Heart left ventricle (tissue), 16 donors: ENCODE data around the gene DLGAP4. TPM values are rescaled to one million over a fixed set of nuclear protein-coding genes. Genes with fewer than 3 reads are reported as not detected.

ENCODE experiments used
- ATAC-seq, 4 donors: fragments of 200-7000 bp; cut with Tn5 transposase; one replicate each; pipeline ENCODE4 v1.9.1; 2020 to 2022; ENCODE audit warnings: moderate library complexity in 4 of 4, mild to moderate bottlenecking in 3 of 4, moderate number of reproducible peaks in 1 of 4
- DNase-seq, 5 donors: peaks; one replicate each; pipeline ENCODE4 v3.0.0-alpha.2; 2020
- H3K27ac ChIP-seq, 12 donors: fragments of 200-600 bp; sonication (generic) in 4 of 12; one replicate each; pipeline versions ENCODE4 v1.5.0 to v1.8.0; 2016 to 2022; ENCODE audit warnings: mild to moderate bottlenecking in 2 of 12
- H3K27me3 ChIP-seq, 9 donors: fragments of 200-600 bp; sonication (generic) in 2 of 9; one replicate each; pipeline versions ENCODE4 v1.5.1 to v1.8.0; 2016 to 2022; ENCODE audit warnings: mild to moderate bottlenecking in 3 of 9
- H3K36me3 ChIP-seq, 9 donors: fragments of 200-600 bp; sonication (generic) in 2 of 9; one replicate each; pipeline versions ENCODE4 v1.5.0 to v1.8.0; 2018 to 2022; ENCODE audit warnings: mild to moderate bottlenecking in 2 of 9
- H3K4me1 ChIP-seq, 12 donors: fragments of 200-600 bp; sonication (generic) in 4 of 12; one replicate each; pipeline versions ENCODE4 v1.5.0 to v1.8.0; 2016 to 2022; ENCODE audit warnings: mild to moderate bottlenecking in 3 of 12
- H3K4me3 ChIP-seq, 12 donors: fragments of 200-600 bp; sonication (generic) in 4 of 12; one replicate each; pipeline versions ENCODE4 v1.5.0 to v1.8.0; 2017 to 2022; ENCODE audit warnings: mild to moderate bottlenecking in 9 of 12, moderate library complexity in 4 of 12
- H3K9me3 ChIP-seq, 12 donors: fragments of 200-600 bp; sonication (generic) in 4 of 12; one replicate each; pipeline versions ENCODE4 v1.5.0 to v1.8.0; 2016 to 2022; ENCODE audit warnings: mild to moderate bottlenecking in 1 of 12
- POLR2A ChIP-seq, 2 donors: fragments of 450-650 bp; IDR thresholded peaks; one replicate each; pipeline ENCODE4 v1.6.1; 2017; ENCODE audit warnings: antibody characterized with exemption in 2 of 2, mild to moderate bottlenecking in 2 of 2, moderate library complexity in 2 of 2
- WGBS, 4 donors: extraction: QIAGEN DNeasy Blood & Tissue Kit in 2 of 4; methylation state at CpG; one replicate each; pipeline versions ENCODE4 v1.1.5 to v1.1.7; 2013 to 2018; 5-methylcytosine and 5-hydroxymethylcytosine counted together
- intact Hi-C, 10 donors: fragments of 100-400 bp; cut with DNase I; formaldehyde crosslinking; loops; one replicate each; pipeline versions ENCODE4 v1.11.1 to v1.14.2; 2022
- polyA plus RNA-seq, 2 donors: library from polyadenylated mRNA; stranded (reverse); fragments of 200-250 nt; gene quantifications; one replicate each; pipeline ENCODE4 v1.2.3, GENCODE V29; 2013
- total RNA-seq, 9 donors: library from RNA; depleted of rRNA in 2 of 9; stranded (reverse); fragments of >200 nt in 2 of 9; fragmentation: NEBNext Ultra II Directional in 3 of 9; extraction: Animal tissue kit (Norgen Biotek cat#: 25700) in 3 of 9; gene quantifications; one replicate each; pipeline versions ENCODE4 v1.1.0 to v1.2.4, GENCODE V29; 2016 to 2023
- TF ChIP-seq, protein P1 (sequence below), 12 donors: fragments of 200-600 bp; sonication (generic) in 4 of 12; IDR thresholded peaks; one replicate each; pipeline versions ENCODE4 v1.5.0 to v1.8.0; 2018 to 2022; ENCODE audit warnings: antibody characterized with exemption in 12 of 12, mild to moderate bottlenecking in 5 of 12
- donor health status: ischemic (EF 13 %, LVEDD 7.1; RV severe dilation, severe dysfunction).
- donor health status: healthy with polysubstance abuse.
- donor health status: DM: no; HTN: yes; CAD: no.
- donor health status: DM: no; HTN: no; CAD: no.
- donor health status: ischemic (EF 25% LVEDD 6.9; RV normal size, moderate dysfunction).
- donor health status: ischemic (EF 25% LVEDD 5.7; RV mildly dilated, moderate dysfunction).
- donor health status: healthy.
- donor health status: DM: yes; HTN: yes; CAD: no.
- donor health status: ischemic (EF 35%, LVEDD 5.7; RV mildly dilated, moderate dysfunction).
- donor health status: nonischemic (EF 11% LVEDD 7.7; RV severe dilation, severe dysfunction).
- donor health status: DM: yes; HTN: yes; CAD: no.
- donor health status: PGD.
- donor health status: ischemic (EF 29% LVEDD 5.4; RV normal size, mild dysfunction).
- donor health status: nonischemic (EF 23%, LVEDD 6.1; RV moderate dilation, normal function).

The DLGAP4 gene
- total and polyA plus RNA-seq, 11 donors: 25.6 to 76.7 (median 55.1) TPM

DNA sequence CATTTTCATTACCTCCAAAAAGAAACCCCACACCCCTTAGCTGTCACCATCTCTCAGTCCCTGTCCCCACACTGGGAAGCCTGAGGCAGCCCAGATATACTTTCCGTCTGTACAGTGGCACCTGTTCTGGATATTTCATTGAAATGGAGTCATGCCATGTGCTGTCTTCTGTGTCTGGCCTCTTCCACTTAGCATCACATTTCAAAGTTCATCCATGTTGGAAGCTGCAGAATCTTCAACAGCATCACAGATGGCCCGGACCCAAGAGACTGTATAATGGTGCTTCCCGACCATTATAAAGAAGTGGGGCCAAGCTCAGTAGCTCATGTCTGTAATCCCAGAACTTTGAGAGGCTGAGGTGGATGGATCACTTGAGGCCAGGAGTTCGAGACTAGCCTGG, 58.4 kb downstream of the DLGAP4 start:
- H3K36me3 ChIP-seq: no peaks in the 10 kb centered on the region
- 71 to 78% (median 73%) methylated on average over 4 of the region's 4 CpGs for WGBS, 4 donors
- H3K9me3 ChIP-seq: no peaks in the 10 kb centered on the region
- ATAC-seq (no peak), DNase-seq (no peak)
- H3K27me3 ChIP-seq: peaks cover 0 to 44% (median 2%) of the 10 kb centered on the region in 9 donors
- intact Hi-C loops: no loop called here
- no peak for TF ChIP-seq POLR2A (IDR thresholded peaks at IDR 0.05)
- TF ChIP-seq, protein P1, sequence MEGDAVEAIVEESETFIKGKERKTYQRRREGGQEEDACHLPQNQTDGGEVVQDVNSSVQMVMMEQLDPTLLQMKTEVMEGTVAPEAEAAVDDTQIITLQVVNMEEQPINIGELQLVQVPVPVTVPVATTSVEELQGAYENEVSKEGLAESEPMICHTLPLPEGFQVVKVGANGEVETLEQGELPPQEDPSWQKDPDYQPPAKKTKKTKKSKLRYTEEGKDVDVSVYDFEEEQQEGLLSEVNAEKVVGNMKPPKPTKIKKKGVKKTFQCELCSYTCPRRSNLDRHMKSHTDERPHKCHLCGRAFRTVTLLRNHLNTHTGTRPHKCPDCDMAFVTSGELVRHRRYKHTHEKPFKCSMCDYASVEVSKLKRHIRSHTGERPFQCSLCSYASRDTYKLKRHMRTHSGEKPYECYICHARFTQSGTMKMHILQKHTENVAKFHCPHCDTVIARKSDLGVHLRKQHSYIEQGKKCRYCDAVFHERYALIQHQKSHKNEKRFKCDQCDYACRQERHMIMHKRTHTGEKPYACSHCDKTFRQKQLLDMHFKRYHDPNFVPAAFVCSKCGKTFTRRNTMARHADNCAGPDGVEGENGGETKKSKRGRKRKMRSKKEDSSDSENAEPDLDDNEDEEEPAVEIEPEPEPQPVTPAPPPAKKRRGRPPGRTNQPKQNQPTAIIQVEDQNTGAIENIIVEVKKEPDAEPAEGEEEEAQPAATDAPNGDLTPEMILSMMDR (IDR thresholded peaks at IDR 0.05): no peak
- H3K4me3 ChIP-seq: no peak overlapping the region
- H3K4me1 ChIP-seq: no peaks in the 10 kb centered on the region
- H3K27ac ChIP-seq: no peak overlapping the region

DNA sequence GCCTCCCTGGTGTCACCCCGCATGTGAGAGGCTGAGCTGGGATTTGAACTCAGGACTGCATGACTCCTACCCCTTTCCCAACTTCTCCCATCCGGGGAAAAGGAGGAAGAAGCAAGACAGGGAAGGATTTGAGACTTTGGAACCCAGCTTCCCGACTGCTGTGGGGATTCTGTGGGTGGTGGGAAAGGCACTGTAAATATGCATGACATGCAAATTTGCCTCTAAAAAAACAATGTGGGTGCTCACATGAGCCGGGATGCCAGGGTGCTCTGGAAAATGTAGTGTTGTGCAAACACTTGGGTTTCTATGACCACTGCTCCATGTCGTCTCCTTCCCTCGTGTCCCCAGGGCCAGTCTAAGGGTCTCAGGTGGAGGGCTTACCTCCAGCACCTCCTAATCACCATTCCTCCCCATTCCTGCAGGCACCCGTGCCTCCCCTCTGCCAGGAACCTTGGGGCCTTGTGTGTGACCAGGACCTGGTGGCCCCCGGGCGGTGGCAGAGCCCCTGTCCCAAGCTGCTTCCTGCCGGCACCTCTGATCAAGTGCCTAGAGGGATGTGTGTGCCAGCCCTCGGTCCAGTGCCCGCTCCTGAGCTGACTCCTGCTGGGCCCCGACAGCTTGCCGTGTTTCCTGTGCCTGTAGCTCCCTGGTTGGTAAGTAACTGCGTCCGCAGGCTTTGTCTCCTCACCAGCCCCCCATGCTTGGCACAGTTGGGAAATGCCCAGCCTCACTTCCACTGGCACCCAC, 60.7 kb downstream of the DLGAP4 start:
- no peak overlapping the region for H3K27ac ChIP-seq

DNA sequence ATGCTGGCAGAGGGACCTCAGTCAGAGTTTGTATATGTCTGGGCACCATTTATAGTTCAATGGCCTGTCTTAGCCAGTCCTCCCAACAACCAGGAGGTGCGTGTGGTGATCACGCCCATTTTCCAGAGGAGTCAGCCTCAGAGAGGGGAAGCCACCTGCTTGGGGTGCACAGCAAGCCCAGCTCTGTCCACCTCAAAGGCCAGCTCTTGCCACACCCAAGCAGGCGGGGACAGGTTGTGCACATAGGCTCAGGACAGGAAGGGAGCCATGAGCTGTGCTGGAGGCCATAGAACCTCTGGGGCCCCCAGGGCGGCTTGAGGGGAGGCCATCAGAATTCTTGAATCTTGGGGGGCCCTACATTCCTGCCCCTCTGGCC, 61.2 kb downstream of the DLGAP4 start:
- 72 to 94% (median 88%) methylated on average over 2 to 4 of the region's 4 CpGs for WGBS, 4 donors
- DNase-seq (no peak), ATAC-seq (no peak)
- no peaks in the 10 kb centered on the region for H3K4me1 ChIP-seq
- peaks cover 0 to 32% (median 2%) of the 10 kb centered on the region in 9 donors for H3K27me3 ChIP-seq
- intact Hi-C loops: no loop called here
- H3K9me3 ChIP-seq: no peaks in the 10 kb centered on the region
- H3K36me3 ChIP-seq: no peaks in the 10 kb centered on the region
- no peak overlapping the region for H3K27ac ChIP-seq
- TF ChIP-seq POLR2A (IDR thresholded peaks at IDR 0.05): no peak
- TF ChIP-seq, protein P1 (IDR thresholded peaks at IDR 0.05): no peak
- H3K4me3 ChIP-seq: no peak overlapping the region

More for the DNA sequence above, 60.7 kb downstream of the DLGAP4 start:
- DNase-seq (no peak), ATAC-seq (no peak)
- intact Hi-C loops: no loop called here
- Histone ChIP-seq H3K9me3 (no peaks in the 10 kb centered on the region), H3K4me1 (no peaks in the 10 kb centered on the region), H3K4me3 (no peak overlapping the region), H3K27me3 (peaks cover 0 to 32% (median 2%) of the 10 kb centered on the region in 9 donors), H3K36me3 (no peaks in the 10 kb centered on the region)
- TF ChIP-seq, protein P1 (IDR thresholded peaks at IDR 0.05): no peak
- no peak for TF ChIP-seq POLR2A (IDR thresholded peaks at IDR 0.05)
- WGBS, 4 donors: 77 to 89% (median 80%) methylated on average over 8 to 16 of the region's 16 CpGs

DNA sequence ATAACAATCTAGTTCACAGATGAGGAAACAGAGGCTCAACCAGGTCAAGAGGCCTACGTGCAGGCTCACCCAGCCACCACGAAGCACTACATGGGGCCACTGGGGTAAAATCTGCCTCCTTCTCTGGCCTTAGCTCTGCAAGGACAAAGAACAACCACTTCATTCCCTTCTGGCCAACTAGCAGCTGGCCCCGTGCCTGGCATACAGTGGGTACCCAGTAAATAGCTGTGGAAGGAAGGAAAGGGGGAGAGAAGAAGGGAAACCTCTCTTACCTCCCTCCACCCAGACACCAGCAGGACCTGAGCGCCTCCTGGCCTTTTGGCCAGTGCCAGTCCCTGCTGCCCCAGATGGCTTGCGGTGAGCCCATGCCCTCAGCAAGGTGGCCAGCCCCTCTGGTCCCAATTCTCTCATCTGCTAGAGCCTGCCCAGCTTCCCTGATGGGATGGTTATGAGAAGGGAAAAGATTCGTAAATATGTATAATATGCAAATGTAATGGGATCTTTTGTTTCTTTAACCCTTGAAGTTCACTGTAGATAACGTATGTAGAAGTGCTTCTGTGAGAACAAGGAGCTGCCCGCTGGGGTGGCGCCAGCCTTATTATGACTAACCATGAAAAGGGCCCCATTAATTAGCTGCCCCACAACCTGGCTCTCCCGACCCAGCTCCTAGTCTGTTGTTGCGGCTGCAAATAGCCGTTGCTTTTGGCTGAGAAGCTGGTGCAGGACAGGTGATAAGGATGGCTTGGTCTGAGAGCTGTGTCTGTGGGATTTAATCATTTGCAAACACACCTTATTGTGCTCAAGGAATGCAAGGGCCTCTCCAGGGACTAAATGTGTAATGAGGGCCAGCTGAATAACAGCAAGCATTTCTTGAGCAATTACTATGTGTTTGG, 62.0 kb downstream of the DLGAP4 start:
- Histone ChIP-seq H3K9me3 (no peaks in the 10 kb centered on the region), H3K27ac (no peak overlapping the region), H3K27me3 (peaks cover 0 to 33% (median 2%) of the 10 kb centered on the region in 9 donors), H3K4me3 (no peak overlapping the region), H3K4me1 (no peaks in the 10 kb centered on the region), H3K36me3 (no peaks in the 10 kb centered on the region)
- 46 to 55% (median 49%) methylated on average over 12 of the region's 12 CpGs for WGBS, 4 donors
- no peak for DNase-seq
- TF ChIP-seq POLR2A (IDR thresholded peaks at IDR 0.05): no peak
- TF ChIP-seq, protein P1 (IDR thresholded peaks at IDR 0.05): no peak
- no peak for ATAC-seq
- intact Hi-C loops: no loop called here
